Stimulated activated CD4-positive, alpha-beta T cell treated with anti-CD3 and anti-CD28 coated beads, Interleukin-15, amount 100 ng/mL, for 1 hour (primary cell): ENCODE data around the gene FBXL15.

Experiments
- DNase-seq, 2 donors: peaks; one replicate each; pipeline ENCODE4 v3.0.0-alpha.2; 2020; ENCODE audit warnings: low read depth in 1 of 2, low spot score in 1 of 2

The FBXL15 gene

GRCh38 chr10:102424916-102425315 is 4.3 kb downstream of the FBXL15 start:
- DNase-seq = no peak

- no peak for DNase-seq
Measured at GRCh38 chr10:102425444-102425843, 4.8 kb downstream of the FBXL15 start.

- DNase-seq = no peak
Measured at GRCh38 chr10:102426803-102427287, 6.2 kb downstream of the FBXL15 start.

GRCh38 chr10:102429468-102429867 is 8.8 kb downstream of the FBXL15 start:
- no peak for DNase-seq

- no peak for DNase-seq
Measured at GRCh38 chr10:102431452-102432124, 11.0 kb downstream of the FBXL15 start.

- peak; percentile 91 to 98 for DNase-seq
Measured at GRCh38 chr10:102432162-102432950, 11.7 kb downstream of the FBXL15 start, which contains the start of gene CUEDC2. Gene CUEDC2 (minus strand): TSS chr10:102432574. CDS start chr10:102425188, 7,386 bp downstream.

DNA sequence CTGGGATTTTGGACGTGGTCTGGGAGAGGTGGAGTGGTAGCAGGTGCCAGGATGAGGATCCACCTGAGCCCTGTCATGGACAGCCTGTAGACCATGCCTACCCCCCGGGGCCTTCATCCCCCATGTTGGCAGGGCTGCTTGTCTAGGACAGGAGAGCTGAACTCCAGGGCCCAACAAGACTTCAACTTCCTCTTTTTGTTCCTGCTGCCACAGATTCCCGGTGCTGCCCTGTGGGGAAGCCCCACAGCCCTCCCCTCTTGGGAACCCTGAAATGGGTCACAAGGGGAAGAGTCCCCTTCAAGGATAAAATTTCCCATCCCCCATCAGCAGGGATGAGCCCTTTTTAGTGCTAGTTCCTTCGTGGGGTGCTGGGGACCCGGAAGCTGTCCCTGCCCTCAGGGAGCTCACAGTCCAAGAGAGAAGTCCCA is 13.0 kb downstream of the FBXL15 start:
- no peak for DNase-seq

DNA sequence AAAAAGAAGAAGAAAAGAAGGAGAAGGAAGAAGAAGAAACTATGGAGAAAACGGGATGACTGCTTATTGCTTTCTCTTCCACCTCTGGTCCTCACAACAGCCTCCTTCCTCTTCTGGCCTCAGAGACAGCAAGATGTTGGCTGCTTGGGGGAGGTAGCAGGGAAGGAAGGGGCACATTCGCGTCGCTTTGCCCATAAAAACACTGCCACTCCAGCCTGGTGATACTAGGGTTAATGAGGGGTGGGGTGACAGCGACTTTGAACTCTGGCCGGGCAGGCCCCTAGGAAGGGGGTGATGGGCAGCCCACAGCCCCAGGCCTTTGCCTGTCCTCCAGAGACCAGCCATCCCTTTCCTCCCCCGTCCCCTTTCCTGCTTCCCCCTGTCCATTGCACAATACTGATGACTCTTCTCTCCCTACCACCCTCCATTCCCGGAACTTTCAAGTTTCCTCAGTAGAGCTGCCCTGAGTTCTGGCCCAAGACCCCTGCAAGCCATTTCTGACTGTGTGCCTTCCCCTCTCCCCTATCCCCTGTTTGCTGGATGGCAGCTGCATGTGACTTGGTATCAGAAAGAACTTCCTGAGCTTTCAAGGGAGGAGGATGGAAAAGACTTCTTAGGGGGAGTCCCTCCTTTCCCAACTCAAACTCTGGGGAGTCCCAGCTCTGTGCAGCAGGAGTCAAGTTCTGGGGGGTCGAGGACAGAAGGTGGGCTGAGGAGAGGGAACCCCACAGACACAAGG is 13.9 kb downstream of the FBXL15 start:
- no peak for DNase-seq

GRCh38 chr10:102435133-102435497 is 14.5 kb downstream of the FBXL15 start:
- DNase-seq = no peak

- DNase-seq = no peak
Measured at GRCh38 chr10:102435529-102436233, 15.0 kb downstream of the FBXL15 start.

DNA sequence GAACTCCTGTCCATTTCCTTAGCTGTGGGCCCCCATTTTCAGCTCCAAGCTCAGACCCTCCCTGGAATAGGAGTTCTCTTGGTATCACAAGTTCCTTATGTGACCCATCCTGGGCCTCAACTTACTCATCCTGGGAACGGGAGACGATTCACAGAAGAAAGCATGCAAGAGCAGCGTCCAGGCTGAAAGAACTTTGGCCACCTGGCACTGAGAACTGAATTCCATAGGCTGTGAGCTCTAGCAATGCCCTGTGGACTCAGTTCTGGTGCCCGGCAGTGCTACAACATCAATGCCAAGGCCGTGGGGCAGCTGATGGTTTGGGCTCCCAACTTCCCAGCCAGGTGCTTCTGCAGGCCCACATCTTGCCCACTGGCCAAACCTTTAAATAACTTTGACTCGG is 15.7 kb downstream of the FBXL15 start:
- no peak for DNase-seq

DNA sequence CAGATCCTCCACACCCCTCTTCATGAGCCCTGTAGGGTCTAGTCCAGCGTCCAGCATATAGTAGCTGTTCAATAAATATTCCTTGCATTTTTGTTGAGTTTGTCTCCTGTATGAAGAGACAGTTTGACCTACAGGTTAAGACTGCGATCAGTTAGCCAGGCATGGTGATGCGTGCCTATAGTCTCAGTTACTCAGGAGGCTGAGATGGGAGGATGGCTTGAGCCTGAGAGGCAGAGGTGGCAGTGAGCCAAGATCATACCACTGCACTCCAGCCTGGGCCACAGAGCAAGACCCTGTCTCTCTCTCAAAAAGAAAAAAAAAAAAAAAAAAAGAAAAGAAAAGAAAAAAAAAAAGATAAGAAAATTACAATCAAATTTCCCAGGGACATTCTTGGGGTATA is 16.9 kb downstream of the FBXL15 start:
- no peak for DNase-seq

DNA sequence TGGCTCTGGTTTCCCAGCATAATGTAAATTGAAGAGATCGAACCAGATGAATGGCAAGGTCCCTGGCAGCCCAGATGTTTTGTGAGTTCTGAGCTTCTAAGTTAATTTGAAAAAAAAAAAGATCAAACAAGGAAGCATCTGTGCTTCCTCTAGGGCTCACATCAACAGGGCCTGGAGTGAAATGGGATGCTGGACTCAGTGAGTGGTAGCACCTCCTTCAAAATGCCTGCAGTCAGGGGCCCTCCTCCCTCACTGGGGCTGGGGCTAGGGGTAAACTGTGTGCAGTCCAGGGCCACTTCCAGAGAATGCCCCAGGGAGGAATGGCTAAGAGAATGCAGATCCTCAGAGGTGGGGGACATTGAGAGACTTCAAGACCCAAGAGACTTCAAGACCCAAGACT is 17.7 kb downstream of the FBXL15 start:
- DNase-seq = no peak

GRCh38 chr10:102444851-102445250 is 24.2 kb downstream of the FBXL15 start:
- DNase-seq = no peak

DNA sequence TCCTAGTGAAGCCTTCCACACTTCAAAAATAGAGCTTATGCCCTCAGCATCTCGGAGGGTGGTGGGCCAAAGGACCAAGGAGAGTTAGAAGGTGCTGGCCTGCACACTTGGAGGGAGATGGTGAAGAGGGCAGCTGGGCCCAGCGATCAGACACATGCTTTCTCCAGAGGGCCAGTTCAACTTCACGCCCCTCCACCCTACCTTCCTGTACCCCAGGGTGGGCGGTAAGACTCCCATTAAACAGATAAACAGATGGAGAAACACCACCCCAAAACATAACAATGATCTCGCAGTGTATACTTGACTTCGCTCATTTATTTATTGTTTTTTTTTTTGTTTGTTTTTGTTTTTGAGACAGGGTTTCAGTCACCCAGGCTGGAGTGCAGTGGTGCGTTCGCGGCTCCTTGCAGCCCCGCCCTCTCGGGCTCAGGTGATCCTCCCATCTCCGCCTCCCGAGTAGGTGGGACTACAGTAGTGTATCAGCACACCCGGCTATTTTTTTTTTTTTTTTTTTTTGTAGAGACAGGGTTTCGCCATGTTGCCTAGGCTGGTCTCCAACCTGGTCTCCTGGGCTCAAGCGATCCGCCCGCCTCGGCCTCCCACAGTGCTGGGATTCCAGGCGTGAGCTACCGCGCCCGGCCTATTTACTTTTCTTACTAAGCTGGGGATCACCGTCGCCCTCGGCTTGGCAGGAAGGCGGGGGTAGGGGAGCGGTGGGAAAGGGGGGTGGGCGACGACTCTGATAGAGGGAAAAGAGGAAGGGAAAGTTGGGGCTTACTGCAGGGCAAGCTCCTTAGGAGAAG is 28.9 kb downstream of the FBXL15 start:
- DNase-seq = peak; percentile 70 to 73

DNA sequence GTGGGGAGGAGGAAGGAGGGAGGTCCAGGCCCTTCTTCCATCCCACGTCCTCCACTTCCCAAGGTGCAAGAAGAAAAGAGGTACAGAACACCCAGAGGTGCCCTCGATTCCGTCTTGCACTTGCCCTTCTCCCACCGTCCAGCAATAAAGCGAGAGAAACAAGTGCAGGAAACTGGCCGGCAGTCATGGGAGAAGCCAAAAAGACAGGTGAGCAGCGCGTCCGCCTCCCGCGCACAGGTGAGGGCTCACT is 29.4 kb downstream of the FBXL15 start:
- DNase-seq = no peak

GRCh38 chr10:102450374-102451104 is 29.9 kb downstream of the FBXL15 start:
- peak; percentile 74 to 85 for DNase-seq

GRCh38 chr10:102451105-102451969 is 30.7 kb downstream of the FBXL15 start, which contains the start of gene C10orf95:
Gene C10orf95 (minus strand): TSS chr10:102451543. CDS start chr10:102451093, 450 bp downstream.
- DNase-seq = no peak
